ENCODE results near the gene TRMT44. TPM values are rescaled to one million over a fixed set of nuclear protein-coding genes. Genes with fewer than 3 reads are reported as not detected.

The TRMT44 gene
- total and polyA plus RNA-seq, 2 of the 13 experiments (the other 11 are each of a cell fraction or from before 2014, with no cell fraction given) = 5.8 to 8.6 TPM

GRCh38 chr4:8440492-8441311 is at the start of gene TRMT44, which contains the start of gene ACOX3 (continued):
- TF ChIP-seq ARID4A (CRISPR knock-in tag; IDR thresholded peaks at IDR 0.05; ENCODE audit: borderline replicate concordance) (peak; percentile 99), BRF2 (CRISPR knock-in tag; IDR thresholded peaks at IDR 0.05) (no peak), AHDC1 (CRISPR knock-in tag; IDR thresholded peaks at IDR 0.05; ENCODE audit: borderline replicate concordance) (no peak), TSC22D2 (CRISPR knock-in tag; IDR thresholded peaks at IDR 0.05; ENCODE audit: borderline replicate concordance) (0 out of 2 replicates have a peak, but pooled peaks have one; percentile 35), KDM2A (CRISPR knock-in tag; IDR thresholded peaks at IDR 0.05; ENCODE audit: borderline replicate concordance, low read depth) (peak; percentile 94), PATZ1 (CRISPR knock-in tag; IDR thresholded peaks at IDR 0.05) (peak; percentile 26; the same call in 1 of the 2 replicates), ZNF672 (CRISPR knock-in tag; IDR thresholded peaks at IDR 0.05) (no peak), MAZ (IDR thresholded peaks at IDR 0.05; ENCODE audit: borderline replicate concordance, low read depth, low read length) (no peak), MAZ (CRISPR knock-in tag; IDR thresholded peaks at IDR 0.05; ENCODE audit: low read depth) (0 out of 2 replicates have a peak, but pooled peaks have one; percentile 47)
